ENCODE results near the gene OGDHL. TPM values are rescaled to one million over a fixed set of nuclear protein-coding genes. Genes with fewer than 3 reads are reported as not detected.
"Not testable (repeated sequence)": the region's sequence is repeated elsewhere in the genome, so short reads cannot be mapped to it uniquely, and the experiment has no call there.

The OGDHL gene
- total RNA-seq, 1 experiment from 2014 or later = 1.5 TPM

DNA sequence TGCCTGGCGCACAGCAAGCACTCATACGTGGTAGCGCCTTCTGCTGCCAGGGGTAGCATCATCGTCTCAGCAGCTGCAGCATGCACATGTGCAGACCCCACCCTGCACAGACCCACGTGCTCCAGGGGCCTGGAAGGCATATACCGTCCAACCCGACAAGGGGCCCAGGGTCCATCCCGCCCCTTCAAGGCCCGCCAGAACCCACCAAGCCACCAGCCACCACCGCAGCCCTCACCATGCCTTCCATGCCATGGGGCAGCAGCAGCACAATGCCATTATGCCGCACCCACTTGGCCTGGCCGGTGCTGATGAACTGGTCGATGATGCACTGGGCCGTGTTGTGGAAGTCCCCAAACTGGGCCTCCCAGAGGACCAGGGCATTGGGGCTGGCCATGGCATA, 22.7 kb downstream of the OGDHL start:
- DNase-seq (ENCODE audit: low read depth) = no peak

DNA sequence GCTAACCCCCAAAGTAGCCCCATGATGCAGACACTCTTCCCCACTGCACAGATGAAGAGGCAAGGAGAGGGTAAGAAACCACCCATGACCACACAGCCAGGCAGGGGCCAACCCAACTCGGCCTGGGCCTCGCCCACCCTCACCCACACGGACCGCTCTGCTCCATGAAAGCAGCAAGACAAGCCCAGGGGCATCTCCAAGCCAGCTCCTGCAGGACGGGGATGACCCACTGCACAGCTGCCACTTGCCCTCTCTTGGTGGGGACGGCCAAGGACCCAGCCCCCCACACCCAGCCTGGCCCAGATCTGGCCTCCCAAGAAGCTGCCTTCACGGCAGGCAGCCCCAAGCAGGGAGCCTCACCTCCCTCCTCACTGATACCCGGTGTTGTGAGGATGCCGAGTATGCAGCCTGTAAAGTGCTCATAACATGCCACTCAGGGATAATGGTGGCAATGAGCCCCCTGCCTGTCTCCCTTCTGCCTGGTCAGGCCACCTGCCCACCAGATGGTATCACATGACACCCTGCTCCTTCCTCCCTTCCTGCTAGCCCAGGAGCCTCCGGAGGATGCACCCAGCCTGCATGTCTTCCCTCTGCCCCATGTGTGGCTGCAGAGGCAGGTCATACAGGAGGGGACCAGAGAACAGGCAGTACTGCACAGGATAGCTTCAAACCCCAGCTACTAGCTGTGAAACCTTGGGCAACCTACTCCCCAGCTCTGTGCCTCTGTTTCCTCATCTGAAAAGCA, 23.3 kb downstream of the OGDHL start:
- no peak for DNase-seq (ENCODE audit: low read depth)

DNA sequence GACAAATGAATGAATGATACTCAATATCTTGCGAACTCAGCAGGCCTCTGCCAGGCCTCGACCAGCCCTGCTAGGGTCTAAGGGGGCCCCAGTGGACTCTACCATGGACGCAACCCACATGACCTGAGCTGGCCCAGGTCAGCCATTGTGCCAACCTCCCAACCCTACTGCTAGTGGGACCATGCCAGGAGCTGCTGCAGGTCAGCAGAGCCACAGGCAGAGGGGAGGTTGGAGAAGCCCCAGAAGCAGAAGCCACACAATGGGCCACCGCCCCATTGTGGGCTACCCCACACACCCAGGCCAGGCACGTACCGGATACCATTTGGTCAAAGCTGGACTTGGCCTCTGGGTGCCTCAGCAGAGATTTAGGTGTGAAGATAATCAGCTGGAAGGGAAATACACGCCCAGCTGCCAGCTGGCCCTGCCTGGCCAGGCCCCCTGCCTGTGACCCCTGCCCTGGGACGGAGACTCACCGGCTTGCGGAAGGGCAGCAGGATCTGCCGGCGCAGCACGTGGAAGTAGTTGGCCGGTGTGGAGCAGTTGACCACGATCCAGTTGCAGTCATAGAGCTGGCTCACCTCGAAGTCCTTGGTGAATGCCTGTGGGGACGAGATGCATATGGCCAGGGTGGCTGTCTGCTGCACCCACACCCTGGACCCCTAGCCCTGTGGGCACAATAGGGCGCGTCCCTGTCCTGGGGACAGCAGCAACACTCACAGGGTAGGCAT, 24.5 kb downstream of the OGDHL start:
- no peak for DNase-seq (ENCODE audit: low read depth)

DNA sequence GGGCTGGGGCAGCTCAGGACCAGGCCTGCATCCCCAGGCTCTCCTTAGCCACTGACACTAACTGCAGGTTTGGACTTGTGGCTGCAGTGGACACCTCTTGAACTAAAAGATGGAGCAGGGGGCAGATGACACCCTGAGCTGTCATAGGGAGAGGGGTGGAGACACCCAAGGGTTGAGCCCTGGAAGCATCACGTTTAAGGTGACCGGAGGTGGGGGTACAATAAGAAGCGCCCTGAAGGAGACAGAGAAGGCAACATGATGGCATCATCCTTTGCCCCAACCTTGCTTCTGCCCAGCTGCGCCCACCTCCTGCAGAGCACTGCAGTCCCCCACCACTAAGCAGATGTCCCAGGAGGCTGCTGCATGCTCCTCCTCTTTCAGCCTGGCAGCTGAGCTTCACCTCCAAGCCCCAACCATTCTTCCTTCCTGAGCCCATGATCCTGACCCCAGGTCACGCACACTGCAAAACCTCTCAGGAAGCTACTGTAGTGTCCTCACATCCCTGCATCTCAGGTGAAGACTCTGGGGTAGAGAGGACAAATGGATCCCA, 25.5 kb downstream of the OGDHL start:
- DNase-seq (ENCODE audit: low read depth) = no peak

DNA sequence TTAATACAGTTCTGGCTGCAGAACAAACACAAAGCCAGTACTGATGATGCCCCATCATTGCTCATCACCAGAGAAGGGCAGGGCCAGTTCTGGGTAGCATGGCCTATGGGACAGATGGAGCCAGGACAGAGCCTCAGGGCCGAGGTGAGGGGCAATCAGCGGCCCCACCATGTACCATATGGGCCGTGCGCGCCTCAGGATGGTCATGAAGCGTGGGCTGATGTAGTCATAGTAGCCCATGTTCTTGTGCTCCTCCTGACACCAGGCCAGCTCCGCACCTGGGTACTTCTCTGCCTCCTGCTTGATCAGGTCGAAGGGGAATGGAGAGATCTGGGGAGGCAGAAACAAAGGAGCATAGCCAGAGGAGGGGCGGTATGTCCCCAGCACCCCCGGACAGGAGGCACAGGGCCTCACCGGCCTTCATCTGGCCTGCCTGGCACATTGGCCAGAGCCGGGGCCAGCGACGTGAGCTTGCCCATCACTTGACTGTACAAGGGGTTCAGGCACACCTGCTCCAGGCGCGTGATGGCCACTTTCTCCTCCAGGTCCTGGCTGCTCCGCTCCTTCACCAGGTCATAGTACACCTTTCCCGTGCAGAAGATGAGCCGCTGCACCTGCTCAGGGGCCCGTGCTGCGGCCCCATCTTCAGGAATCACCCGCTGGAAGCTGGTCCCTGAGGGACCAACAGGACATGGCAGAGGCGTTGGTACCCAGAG, 26.1 kb downstream of the OGDHL start:
- DNase-seq (ENCODE audit: low read depth) = no peak

DNA sequence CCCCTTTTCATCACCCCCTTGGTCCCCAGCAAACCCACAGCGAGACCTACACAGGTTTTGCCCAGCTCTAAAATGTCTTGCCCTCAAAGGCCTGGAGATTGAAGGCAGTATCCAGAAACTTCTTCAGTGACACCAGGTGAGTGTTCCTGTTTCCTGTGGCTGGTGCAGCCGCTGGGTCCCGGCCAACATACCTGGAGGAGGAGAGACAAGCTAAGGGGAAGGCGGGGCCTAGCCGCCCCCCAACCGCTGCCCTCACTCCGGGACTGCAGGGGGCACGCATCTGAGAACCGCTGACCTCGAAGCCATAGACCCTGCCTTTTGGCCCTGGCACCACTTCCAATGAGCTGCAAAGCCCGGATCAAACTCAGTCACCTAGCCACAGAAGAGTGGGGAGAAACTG, 27.0 kb downstream of the OGDHL start:
- DNase-seq (ENCODE audit: low read depth) = no peak

DNA sequence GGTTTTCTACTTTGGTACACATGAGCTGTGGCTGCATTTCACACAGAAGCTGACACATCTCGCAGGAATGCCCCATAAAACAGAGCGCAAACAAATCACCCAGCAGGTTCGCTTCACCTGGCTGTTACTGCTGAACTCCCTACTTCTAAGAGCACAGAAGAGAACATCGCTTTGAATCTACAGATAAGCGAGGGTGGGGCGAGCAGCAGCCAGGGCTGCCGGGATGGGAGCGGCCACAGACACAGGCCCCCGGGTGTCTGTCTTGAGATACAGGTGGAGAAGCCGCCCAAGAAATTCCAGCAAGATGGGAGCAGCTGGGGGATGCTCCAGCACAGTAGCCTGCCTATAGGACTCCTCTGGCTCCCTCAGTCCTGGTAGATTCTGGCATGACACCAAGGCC, 27.4 kb downstream of the OGDHL start:
- no peak for DNase-seq (ENCODE audit: low read depth)

DNA sequence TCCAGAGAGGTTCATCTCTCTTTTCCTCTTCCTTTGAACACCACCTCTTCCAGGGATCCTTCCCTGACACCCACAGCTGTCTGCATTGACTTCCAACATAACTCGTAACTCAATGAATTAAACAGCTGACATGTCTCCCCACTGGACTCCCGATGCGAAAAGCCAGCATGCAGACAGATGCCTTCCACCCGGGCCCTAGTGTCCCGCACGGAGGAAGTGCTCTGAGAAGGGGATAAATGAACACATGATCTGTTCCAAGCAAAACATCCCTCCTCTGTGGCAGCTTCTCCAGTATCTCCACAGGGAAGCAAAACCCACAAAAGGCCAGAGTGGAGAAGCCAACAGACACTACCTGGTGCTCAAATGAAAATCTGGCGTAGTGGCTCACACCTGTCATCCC, 28.3 kb downstream of the OGDHL start:
- no peak for DNase-seq (ENCODE audit: low read depth)

DNA sequence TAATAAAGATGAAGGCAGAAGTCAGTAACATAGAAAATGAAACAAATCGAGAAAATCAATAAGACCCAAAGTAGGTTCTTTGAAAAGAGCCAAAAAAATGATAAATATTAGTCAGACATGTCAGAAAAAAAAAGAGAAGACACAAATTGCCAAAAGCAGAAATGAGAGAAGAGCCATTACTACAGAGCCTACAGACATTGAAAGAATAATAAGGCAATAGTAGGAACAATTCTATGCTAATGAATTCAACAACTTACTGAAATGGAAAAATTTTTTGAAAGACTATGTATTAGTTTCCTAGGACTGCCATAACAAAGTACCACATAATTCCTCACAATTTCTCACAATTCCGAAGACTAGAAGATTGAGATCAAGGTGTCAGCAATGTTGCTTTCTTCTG, 35.5 kb downstream of the OGDHL start:
- DNase-seq (ENCODE audit: low read depth) = no peak

DNA sequence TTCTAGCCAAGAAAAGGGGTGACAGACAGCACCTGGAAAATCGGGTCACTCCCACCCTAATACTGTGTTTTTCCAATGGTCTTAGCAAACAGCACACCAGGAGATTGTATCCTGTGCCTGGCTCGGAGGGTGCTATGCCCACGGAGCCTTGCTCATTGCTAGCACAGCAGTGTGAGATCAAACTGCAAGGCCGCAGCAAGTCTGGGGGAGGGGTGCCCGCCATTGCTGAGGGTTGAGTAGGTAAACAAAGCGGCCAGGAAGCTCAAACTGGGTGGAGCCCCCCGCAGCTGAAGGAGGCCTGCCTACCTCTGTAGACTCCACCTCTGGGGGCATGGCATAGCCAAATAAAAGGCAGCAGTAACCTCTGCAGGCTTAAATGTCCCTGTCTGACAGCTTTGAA, 47.0 kb downstream of the OGDHL start:
- not testable (repeated sequence) for DNase-seq (ENCODE audit: low read depth)

DNA sequence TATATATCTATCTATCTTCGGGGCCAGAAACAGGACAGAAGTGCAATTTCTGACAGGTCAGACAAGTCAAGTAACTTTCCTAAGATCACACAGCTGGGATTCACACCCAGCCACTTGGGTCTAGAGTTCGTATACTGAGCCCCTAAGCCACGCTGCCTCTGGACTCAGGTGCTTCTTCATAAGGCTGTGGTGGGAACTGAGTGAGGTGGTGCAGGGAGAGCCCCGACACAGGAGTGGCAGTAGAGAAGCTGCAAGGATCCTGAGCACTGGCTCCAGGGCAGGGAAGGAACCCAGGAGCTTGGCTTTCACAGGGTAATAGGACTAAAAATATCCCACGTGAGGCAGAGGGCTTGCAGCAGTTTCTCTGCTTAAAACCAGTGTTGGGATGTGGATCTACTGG, 48.9 kb downstream of the OGDHL start:
- DNase-seq (ENCODE audit: low read depth) = no peak

DNA sequence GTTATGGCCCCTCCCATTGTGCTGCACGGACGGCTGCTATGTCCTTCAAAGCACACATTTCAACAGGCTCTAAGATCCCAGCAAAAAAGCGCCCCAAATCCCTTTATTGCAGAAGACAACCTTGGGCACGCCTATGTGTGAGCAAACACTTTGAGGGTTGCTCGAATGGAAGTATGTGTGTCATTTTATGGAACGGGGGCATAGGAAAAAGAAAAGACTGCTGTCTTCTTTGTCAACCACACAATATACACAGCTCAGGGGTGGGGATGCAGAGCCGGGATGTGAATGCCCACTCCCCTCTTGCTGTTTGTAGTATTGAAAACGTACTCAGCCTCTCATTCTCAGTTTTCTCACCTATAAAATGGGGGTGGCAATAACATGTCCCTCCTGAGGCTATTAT, 50.6 kb downstream of the OGDHL start:
- DNase-seq (ENCODE audit: low read depth) = no peak

DNA sequence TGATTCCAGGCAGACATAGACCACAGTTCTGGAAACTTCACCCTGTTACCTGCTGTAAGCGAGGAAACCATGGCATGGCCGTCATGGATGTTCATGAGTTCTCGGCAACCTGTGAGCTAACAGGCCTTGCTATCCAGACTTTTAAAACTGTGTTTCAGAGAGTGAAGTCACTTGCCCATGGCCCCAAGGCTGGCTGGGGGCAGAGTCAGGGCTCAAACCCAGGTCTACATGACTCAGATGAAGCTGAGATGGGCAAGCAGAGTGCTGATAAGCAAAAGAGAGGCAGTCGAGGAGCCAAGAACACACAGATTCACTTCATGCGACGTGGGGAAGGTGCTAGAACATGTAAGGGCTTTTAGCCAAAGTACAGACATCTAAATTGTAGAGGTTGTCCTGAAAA, 51.2 kb downstream of the OGDHL start:
- no peak for DNase-seq (ENCODE audit: low read depth)

DNA sequence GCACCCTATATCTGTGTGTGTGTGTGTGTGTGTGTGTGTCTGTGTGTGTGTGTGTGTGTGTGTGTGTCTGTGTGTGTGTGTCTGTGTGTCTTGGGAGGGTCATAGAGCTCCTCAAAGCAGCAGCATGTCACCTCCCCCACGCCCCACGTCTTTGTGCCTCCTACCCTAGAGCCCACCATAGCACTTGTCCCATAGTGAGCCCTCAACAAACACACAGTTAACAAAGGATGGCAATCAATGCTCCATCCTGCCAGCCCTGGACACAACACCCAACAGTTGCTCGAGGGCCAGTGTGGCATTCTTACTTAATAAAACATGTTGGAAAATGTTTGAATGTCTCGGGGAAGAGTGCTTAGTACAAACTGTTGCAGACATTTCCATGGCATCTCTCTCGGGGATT, 52.2 kb downstream of the OGDHL start:
- DNase-seq (ENCODE audit: low read depth) = no peak

DNA sequence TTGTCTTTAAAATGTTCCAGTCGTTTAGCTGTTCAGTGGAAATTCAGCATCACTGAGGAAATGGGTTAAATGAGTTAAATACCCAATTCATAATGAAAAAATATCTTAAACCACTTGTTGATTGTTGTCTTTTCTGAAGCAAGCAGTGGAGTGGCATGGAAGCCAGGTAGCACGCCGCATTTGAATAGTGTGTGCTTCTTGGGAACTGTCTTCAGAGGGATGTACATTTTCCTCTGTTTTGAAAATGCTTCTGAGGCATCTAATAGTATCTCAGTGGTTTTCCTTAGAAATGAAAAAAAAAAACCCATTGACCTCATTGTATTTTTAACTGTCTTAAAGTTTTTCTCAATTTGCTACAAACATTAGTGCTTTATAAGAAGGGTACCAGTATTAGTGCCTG, 54.5 kb downstream of the OGDHL start:
- no peak for DNase-seq (ENCODE audit: low read depth)

DNA sequence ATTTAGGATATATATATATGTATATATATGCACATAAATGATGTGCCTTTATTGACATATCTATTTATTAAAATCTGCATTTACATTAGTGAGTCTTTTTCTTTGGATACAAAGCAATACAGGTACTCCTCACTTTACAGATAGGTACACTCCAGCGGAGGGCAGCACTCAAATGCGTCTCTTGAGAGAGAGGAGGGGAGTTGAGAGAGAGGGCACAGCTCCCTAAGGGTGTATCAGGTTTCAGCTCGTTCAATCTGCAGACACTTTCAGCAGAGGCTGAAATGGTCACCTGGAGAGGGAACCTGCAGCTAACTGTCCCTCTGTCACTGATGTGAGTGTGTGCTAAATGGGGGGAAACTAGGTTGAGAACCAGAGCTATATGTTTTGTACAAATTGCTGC, 61.1 kb downstream of the OGDHL start:
- no peak for DNase-seq (ENCODE audit: low read depth)

DNA sequence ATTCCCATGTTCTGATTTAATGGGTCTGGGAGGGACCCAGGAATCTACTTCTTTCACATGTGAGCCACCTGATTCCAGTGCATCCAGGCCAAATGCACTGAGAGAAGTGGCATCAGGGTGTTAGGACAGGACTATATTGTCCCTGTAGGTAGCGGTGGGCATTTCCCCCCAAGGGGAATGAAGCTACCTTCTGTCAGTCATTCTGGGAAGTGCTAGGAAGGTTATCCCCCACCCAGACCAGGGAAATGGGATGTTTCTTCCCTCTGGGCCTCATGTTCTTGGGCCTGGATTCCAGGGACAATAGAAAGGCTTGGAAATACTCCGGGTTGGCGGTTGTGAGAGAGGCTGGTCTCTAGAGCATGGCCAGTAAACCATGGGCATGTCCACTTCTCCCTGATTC, 61.9 kb downstream of the OGDHL start:
- no peak for DNase-seq (ENCODE audit: low read depth)

DNA sequence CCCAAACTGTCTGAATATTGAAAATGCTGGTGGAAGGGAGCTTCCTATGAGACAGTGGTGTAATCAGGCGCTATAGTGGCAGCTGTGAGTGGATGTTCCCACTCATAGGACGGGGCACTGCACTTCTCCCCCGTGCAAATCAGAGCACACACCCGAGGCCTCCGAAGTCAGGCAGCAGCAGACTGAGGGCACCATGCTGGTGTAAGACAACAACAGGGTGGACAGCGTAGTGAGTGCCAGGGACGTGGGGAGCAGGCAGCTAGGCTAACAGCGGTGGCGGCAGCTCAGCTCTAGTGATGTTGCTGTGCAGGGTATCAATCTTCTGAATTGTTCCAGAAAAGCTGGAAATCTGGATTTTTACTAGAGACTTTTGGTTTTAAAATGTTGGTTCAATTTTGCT, 63.4 kb downstream of the OGDHL start:
- DNase-seq (ENCODE audit: low read depth) = no peak

DNA sequence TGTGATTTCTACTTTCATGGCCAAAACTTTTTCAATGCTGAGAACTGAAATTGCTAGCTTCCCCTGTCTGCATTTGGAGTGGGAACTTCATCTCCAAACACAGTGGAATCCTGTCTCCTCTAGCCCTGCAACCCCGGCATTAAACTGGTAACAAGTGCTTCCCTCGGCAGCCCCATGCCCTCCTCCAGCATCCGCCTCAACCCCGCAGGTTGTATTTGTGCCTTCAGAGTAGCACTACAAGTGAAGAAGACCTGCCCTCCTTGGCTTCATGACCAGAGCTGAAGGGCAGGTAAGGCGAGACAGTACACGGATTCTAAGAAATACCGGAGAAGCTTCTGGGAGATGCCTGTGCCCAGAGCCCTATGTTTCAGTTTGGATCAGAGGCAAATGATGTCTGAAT, 65.8 kb downstream of the OGDHL start:
- DNase-seq (ENCODE audit: low read depth) = no peak

DNA sequence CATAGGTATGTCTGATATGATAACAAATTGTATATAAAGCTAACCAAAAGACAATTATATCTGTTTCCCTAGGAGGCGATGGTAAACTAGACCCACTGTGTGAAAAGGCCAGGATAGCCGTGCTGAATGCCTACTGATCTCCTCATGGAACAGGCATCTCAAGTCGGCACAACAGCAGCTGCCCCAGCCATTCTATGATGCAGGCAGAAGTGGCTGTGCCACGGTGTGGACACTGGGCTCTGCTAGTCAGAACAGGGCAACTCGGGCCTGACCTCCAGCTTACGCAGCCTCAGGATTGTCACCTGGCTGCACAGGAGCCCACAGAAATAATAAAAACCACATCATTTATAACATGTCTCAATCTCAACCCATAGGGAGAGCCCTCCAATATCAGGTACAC, 67.7 kb downstream of the OGDHL start:
- no peak for DNase-seq (ENCODE audit: low read depth)

DNA sequence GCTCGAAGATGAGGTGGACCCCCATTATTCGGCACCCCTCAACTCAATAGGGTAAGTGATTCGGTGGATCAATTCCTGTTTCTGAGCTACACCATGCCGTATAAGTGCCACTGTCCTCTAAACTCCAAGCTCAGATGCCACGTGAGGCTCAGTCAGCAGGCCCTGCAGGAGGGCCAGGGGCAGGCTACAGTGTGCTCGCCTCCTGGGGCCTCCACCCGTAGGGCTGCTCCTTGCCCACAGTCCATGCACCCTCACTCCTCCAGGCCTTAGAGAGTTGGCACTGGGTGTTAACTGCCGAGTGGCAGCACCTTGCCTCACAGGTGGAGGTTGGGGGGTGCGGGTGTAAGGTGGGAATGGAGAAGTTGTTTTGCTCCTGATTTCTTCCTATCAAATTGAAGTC, 70.5 kb downstream of the OGDHL start:
- no peak for DNase-seq (ENCODE audit: low read depth)

DNA sequence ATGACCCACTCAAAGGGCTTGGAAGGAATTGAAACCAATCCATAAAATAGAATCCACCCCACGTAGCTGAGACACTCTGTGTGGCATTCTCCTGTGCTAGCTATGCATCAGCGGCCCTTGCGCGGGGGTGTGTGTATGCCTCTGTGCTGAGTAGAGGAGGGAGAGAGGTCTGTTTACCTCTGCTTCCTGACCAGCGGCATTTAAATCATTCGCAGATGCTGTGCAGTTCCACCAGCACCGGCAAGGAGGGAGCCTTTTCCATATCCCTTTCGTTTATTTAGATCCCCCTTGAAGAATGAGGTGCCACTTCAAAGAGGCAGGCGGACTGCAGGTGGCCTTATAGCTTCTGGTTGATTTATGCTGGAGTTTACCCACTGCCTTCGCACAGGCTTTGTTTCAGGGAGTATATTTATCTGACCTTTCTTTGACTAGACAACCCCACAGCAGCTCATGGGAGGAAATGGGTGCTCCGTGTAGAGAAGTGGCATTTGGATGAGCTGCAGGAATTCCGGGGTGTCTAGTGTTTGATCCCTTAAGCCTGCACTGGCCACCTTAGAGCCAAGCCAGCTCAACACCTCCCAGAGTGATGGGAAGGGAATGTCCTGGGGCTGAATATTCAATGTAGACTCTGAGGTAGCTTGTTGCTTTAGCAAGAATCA, 71.3 kb downstream of the OGDHL start:
- DNase-seq (ENCODE audit: low read depth) = no peak
